ENCODE data around the gene PELI2.

- no peak for TF ChIP-seq CTCF (IDR thresholded peaks at IDR 0.05)
- TF ChIP-seq POLR2A (IDR thresholded peaks at IDR 0.05) = no peak
These were observed 124.9 kb downstream of the PELI2 start for GRCh38 chr14:56243110-56243509.
